ENCODE data around the gene SLC13A5. TPM values are rescaled to one million over a fixed set of nuclear protein-coding genes. Genes with fewer than 3 reads are reported as not detected.
"Not testable (repeated sequence)": the region's sequence is repeated elsewhere in the genome, so short reads cannot be mapped to it uniquely, and the experiment has no call there.

SLC13A5 gene
- total RNA-seq, 1 donor from 2014 or later, result 0.48 TPM

DNA sequence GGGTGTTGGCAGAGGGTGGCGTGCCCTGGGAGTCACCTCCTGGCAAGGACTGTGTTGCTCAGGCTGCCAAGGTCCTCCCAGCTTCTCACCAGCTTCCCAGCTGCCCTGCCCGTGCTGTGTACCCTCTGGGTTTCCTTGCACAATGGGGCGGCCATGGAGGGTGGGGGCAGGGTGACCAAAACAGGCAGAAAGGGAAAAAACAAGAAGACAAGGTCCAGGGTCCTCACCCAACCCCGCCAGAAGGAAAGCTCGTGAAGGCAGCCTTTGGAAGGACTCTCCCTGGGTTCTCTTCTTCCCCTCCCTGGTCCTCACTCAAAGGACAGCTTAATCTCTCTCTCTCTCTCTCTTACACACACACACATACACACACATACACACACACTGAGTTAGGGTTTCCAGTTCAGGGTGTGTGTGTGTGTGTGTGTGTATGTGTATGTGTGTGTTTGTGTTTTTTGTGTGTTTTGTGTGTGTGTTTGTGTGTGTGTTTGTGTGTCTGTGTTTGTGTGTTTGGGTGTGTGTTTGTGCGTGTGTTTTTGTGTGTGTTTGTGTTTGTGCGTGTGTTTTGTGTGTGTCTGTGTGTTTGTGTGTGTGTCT lies 2.0 kb downstream of the SLC13A5 start:
- peak; percentile 69 for DNase-seq (ENCODE audit: low spot score)

DNA sequence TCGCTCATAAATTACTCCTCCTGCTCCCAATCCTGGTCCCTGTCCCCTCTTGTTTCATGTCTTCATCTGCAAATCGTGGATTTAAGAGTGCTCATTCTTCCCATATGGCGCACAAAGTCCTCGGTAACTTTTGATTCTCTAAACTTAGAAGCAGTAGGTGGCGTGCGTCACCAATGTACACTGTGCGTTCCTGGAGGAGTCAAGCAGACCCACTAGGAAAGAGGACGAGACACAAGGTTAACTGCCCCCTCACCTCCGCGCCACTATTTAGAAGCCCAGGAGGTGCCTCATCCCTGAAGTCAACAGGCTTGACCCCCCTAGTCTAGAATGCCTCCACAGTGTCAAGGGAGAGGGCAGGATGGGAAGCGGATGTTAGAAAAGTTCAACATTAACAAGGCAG lies 2.9 kb downstream of the SLC13A5 start:
- peak; percentile 33 for DNase-seq (ENCODE audit: low spot score)

DNA sequence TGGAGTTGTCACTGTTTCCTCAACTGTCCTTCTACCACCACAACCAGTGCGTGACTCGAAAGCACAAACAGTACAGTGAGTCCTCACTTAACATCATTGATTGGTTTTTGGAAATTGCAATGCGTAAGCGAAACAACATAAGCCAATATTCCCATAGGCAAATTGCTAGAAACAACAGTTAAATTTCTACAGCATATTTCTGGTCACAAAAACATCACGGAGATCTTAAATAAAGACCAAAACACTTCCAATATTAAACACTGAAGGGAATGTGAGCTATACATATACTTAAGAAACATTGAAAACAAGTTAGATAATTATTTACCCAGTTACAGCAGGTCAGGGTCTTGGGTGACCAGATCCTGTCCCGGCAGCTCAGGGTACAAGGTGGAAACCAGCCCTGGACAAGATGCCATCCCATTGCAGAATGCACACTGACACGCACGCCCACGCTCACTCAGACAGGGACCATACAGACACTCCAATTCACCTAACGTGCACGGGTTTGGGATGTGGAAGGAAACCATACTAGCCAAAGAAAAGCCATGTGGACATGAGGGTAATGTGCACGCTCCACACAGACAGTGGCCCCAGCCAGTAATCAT lies 4.7 kb downstream of the SLC13A5 start:
- DNase-seq (ENCODE audit: low spot score), result peak; percentile 51

DNA sequence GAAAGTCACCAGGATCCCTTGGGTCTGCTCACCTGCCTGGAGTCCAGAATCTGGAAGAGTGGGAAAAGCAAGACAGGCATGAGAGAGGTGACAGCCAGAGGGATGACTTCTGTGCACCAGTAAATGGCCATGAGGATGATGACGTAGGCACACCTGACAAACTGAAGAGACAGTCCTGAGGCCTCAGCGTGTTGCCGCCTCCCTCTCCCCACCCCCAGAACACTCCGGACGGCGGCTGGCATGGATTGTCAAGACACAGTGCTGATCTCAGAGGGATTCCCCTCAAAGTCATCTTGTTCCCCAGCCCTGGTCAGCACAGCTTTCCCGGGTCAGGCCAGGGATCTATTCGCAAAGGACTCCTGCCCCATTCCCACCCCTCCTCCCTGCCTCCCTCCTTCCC lies 6.2 kb downstream of the SLC13A5 start:
- peak; percentile 81 for DNase-seq (ENCODE audit: low spot score)

DNA sequence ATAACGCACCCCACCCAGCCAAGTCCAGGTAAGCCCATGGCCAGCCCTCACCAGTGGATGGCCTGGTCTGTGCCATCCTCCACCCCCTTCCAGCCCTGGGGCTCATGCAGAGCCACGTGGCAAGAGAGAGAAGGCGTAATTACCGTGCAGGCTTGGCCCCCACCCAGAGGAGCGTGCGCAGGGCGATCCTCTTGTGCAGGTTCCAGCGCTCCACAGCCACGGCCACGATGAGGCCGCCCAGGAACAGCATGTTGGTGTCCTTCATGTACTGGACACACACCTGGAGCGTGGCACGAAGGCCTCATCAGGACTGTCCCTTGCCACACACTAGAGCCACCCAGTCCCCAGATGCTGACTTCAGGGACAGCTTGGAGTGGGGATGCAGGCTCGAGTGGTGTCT lies 6.7 kb downstream of the SLC13A5 start:
- peak; percentile 81 for DNase-seq (ENCODE audit: low spot score)

DNA sequence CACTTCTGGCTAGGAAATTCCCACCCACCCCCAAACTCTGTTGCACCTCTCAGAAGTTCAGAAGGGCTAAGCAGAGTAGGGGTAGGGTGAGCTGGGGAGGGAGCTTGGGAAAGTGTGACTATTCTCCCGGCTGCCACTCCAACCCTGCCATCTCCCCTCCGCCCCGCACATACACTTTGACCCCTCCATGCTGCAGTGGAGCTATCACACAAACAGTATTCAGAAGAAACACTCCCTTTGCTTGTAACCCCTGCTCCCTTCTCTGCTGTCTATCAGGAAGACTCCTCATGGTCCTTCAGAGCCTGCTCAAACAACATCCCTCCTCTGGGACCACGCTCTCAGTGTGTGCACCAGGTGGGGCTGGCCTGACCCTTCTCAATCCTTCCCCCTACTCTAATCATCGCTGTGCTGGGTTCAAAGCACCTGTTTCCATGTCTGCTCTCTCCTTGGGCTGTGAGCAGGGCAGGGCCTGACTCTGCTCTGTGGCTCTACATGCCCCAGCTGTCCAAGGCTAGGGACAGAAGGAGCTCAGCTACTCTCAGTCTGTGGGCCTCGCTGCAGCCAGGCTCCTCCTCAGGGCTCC lies 8.6 kb downstream of the SLC13A5 start:
- no peak for DNase-seq (ENCODE audit: low spot score)

DNA sequence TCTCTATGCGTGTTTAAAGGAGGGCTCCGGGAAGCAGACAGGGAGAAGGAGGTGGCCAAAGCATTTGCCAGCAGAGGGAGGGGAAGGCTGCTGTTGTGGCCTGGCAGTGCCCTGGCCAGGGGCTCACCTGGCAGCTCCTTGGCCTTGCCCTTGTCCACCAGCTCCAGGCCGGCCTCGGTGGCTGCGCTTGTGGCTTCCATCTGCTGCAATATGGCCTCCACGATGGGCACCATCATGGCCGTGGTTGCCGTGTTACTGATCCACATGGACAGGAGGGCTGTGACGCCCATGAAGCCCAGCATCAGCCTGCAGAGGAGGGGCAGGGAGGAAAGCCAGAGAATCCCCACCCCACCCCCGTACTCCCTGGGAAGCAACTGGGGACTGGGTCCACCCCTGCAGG lies 9.4 kb downstream of the SLC13A5 start:
- no peak for DNase-seq (ENCODE audit: low spot score)

DNA sequence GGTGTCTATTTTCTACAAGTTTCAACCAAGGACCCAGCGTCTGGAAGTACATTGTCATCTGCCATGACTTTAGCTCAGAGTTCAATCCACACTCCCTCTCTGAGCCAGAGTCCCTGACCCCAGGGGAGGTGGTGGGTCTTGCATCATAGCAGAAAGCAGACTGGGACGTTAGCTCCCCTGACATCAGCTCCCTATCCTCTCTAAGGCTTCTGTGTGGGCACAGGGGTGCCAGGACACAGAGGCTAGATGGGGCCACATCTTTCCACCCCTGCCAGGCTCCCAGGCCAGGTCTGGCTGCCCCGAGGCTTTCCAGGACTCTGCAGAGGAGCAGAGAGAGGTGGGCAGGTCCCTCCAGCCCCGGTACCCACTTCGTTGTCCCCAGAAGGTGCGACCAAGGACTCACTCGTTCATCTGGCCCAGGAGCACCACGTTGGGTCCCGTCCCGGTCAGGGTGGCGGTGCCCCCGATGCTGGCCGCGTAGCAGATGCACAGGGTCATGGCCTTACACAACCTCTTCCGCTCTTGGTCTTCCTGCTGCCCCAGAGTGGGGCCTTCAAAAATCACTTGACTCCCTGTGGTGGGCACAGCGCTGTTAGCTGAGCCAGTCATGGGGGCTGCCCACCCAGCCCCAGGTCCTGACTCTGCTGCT lies 10.5 kb downstream of the SLC13A5 start:
- no peak for DNase-seq (ENCODE audit: low spot score)

DNA sequence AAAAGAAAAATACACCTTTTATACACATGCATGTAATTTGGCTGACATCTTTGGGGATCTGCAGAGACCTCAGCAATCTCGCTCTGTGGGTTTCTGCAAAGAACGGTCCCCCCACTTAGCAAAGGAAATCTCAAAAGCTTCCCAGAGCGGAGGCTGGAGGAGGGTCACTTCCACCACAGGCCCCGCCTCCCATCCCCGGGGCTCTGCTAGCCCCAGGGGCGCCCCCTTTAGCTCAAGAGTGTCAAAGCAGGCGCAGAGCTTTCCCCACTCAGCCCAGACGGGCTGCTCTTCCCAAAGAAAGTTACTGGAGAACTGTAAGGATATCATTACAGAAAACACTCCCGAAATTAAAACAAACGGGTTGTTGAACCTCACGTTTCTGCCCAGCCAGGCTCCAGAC lies 11.4 kb downstream of the SLC13A5 start:
- DNase-seq (ENCODE audit: low spot score), result no peak

DNA sequence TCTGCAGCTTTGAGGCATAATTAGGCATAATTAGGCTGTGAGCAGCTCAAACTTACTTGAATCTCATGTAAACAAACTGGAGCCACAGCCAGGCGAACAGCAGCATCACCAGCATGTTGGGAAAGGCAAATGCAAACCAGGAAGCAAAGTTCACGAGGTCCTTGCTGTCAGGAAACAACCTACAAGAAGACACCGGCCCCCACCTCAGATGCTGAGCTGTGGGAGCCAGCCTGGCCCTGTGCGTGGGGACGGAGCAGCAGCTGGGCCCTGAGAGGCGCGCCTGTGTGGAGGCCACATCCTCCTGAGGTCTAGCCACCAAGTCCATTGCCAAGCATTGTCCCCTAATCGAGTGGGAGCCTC lies 12.2 kb downstream of the SLC13A5 start:
- DNase-seq (ENCODE audit: low spot score), result no peak

DNA sequence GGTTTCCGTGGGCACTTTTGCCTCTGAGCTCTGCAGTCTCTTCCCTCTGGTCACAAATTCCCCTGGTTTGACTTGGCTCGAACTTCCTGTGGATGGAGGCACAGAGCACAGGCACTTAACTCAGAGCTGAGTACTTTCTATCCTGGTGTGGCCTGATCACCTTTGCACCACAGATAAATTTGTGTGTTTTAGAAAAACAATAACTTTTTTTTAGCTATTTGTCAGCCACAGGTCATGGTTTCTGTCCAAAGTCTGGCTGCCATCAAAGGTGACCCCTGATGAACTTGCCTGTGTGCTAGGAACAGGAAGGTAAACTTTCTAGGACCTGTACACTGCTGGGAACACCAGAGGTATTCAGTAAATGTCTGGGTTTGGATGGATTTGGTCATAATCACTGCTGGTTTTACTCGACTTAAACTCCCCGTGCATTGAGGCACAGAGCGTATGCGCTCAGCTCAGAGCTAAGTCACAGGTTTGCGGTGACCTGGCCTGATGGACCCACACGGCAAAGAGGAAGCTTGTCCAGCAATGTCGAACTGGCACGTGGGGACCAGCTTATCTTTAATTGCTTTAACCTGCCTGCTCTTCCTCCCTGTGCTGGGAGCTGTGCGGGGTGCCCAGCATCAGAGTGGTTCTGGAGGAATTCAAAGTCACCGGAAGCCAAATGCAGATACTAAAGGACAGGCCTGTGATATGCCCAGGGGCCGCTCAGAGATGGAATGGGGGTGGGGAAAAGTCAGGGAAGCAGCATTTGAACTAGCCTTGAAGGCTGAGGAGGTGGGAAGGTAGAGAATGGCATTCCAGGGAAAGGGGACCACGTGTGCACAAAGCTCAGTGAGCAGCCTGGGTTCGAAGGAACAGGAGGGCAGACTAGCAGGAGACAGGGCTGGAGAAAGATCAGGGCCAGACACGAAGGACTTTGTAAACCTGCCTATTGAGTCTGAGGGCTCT lies 12.9 kb downstream of the SLC13A5 start:
- no peak for DNase-seq (ENCODE audit: low spot score)

DNA sequence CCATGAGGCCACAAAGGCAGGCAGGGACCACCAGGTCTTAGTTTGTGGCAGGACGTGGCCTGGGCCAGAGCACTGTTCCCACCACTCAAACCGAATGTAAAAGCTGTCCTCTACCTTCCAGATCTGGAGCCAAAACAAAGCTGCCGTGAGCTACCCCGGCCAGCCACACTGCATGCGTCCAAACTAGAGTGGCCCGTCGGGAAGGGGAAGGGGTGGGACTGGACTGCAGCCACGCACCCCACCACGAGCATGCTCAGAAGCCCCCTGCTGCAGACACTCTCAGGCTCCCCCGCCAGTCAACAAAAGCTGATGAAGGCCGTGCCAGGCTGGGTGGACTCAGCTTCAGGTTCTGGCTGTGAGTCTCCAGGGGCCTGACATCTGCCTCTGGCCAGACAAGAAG lies 15.2 kb downstream of the SLC13A5 start:
- no peak for DNase-seq (ENCODE audit: low spot score)

DNA sequence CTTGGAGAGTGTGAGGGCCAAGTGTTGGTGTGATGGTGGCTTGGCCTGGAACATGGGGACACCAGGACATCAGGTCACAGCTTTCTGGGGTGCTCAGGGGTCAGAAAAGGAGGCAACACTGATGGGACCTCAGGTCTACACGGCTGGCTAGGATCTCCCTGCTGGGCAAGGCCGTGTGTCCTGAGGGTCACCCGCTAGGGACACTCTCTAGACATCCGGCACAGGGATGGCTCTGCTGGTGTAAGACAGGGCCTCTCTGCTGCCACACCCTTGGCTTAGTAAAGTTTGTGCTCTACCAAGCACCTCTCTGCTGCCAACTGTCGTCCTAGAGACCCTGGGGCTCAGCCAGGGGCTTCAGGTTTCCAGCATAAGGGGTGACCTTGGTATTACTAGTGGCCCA lies 16.3 kb downstream of the SLC13A5 start:
- no peak for DNase-seq (ENCODE audit: low spot score)

DNA sequence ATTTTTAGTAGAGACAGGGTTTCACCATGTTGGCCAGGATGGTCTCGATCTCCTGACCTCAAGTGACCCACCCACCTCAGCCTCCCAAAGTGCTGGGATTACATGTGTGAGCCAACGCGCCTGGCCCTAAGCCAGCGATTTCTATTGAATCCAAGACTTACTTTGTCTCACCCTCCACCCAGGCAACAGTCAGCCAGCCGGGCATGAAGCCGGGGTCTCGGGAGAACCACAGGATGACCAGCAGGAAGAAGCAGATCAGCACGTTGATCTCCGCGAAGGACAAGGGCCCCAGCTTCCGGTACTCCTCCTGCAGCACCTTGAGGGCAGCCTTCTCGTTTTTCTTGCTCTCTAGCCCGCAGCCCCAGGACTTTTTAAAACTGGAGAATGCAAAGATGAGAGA lies 17.6 kb downstream of the SLC13A5 start:
- DNase-seq (ENCODE audit: low spot score), result no peak

DNA sequence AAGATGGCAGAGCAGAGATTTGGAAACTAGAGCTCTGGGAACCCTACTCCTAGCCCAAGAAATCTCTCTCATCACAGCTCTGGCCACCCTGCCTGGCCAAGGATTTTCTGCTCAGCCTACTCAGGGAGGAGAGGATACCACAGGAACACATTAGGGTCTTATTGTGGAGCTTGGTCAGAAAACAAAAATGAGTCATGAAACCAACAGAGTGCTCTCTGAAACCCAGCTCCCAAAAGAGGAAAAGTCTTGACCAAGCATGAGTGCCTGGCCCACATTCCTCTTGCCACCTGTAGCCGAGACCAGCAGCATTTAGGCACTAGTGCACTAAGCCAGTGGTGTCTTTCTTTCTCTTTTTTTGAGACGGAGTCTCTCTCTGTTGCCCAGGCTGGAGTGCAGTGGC lies 18.1 kb downstream of the SLC13A5 start:
- no peak for DNase-seq (ENCODE audit: low spot score)

DNA sequence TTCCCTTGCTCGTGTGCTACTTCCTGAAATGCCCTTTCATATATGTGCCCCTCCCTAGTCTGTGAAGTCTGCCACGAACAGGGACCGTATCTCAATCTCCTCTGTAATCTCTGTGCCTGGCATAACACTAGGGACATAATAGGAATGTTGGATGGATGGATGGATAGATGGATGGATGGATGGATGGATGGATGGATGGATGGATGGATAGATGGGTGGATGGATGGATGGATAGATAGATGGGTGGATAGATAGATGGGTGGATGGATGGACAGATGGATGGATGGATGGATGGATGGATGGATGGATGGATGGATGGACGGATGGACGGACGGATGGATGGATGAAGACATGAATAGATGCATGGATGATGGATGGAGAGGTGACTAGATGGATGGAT lies 21.2 kb downstream of the SLC13A5 start:
- DNase-seq (ENCODE audit: low spot score), result not testable (repeated sequence)

DNA sequence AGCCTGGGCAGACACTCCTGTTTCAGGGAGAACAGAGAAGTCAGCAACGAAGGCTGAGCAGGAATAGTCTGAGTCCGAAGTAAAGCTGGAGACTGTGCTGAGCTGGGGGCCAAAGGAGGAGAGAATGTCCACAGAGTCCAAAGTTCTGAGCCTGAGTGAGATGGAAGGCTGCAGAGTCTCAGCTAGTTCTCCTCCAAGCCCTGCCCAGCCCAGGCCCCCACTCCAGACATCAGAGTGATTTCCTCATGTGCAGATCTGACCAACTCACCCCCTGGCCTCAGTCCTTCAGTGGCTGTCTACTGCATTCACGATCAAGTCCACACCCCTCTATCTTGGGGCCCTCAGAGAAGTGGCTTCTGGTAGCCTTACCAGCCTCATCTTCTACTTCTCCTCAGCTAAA lies 21.6 kb downstream of the SLC13A5 start:
- DNase-seq (ENCODE audit: low spot score), result no peak

DNA sequence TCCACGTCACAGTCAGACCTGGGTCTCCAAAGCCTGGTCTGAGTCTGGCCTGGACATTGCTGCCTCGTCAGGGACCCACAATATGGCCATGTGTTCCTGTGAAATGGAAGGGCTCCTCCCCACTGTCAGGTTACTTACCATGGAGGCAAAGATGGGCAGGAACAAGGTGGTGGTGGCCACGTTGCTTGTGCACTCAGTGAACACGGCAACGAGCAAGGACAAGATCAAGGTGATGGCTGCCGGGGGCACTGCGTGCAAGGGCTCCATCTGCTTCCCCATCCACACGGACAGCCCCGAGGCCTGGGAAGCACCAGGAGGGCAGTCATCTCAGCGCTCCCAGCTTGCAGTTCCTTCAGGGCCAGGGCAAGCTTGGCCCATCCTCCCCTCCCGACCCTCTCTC lies 22.5 kb downstream of the SLC13A5 start:
- DNase-seq (ENCODE audit: low spot score), result no peak

DNA sequence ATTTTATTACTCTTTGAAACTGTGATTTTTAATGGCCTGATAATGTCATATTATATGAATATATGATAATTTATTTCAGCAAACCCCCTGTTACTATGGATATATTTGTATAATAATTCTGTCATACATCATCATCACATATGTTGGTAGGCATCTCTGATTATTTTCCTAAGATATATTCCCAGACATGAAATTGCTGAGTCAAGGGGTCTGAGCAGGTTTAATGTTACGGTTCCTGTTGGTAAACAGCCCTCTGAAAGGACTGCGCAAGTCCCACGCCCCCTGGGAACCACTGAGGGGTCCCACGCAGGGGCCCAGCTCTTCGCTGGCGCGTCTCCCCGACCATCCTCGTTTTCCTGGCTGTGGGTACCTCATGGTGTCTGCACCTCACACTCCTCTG lies 24.2 kb downstream of the SLC13A5 start:
- no peak for DNase-seq (ENCODE audit: low spot score)

DNA sequence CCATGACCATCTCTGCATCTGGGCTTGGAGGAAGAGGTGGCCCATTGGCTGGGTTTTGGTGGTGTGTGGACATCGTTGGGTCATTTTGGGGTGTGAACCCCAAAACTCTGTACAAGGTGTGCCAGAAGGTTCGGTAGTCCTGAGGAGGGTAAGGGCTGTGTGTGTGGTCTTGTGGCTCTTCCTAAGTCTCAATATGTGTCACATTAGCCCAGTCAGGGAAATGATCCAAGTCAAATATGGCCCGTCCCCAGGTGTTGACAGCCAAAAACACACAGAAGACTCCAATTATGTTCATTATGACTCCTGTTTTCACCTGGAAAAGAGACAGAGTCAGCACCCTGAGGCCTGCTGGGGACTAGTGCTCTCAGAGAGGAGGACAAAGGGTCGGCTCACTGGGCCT lies 27.1 kb downstream of the SLC13A5 start:
- DNase-seq (ENCODE audit: low spot score), result no peak

DNA sequence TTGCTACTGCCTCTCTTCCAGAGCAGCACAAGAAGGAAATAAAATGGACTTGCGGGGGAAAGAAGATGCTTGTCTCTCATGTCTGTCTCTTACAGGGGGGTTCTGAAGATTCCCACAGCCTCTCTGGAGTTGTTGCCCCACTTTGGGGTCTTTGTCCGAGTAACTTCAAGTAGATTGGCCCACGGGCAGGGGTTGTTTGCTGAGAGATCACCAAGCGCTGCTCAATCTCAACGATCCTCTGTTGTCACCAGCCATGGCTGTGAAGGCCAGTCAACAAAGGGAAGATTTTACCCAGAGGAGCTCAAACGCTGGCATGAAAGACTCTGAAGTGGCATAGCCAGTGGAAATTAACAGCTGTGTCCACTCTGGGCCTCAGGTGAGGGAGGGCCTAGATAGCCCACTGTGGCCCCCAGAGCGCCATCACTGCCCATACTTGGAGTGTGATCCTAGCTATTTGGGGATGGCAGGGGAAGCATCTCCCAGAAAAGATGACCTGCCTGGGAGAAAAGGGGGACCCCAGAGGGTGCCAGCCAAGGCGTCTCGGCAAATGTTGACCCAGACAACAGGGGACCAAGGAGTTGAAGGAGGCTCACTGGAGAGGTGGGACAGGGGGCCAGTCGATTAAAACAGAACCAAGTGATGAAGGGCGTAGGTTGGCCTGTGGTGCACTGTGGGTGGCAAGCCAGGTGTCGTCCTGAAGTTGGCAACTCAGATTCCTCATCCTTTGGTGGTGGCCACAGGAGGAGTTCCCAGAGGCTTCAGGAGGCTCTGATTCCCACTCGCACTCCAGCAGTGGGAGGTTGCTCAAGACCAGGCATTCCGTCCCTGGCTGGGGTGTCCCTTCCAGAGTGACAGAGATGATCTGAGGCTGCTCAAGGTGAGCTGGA lies 28.0 kb downstream of the SLC13A5 start:
- DNase-seq (ENCODE audit: low spot score), result no peak
